ENCODE results near the gene ODC1. TPM values are rescaled to one million over a fixed set of nuclear protein-coding genes. Genes with fewer than 3 reads are reported as not detected.

The ODC1 gene
- total and polyA plus RNA-seq, 2 of the 4 experiments (the other 2 are of a cell fraction), result 117 to 204 TPM

DNA sequence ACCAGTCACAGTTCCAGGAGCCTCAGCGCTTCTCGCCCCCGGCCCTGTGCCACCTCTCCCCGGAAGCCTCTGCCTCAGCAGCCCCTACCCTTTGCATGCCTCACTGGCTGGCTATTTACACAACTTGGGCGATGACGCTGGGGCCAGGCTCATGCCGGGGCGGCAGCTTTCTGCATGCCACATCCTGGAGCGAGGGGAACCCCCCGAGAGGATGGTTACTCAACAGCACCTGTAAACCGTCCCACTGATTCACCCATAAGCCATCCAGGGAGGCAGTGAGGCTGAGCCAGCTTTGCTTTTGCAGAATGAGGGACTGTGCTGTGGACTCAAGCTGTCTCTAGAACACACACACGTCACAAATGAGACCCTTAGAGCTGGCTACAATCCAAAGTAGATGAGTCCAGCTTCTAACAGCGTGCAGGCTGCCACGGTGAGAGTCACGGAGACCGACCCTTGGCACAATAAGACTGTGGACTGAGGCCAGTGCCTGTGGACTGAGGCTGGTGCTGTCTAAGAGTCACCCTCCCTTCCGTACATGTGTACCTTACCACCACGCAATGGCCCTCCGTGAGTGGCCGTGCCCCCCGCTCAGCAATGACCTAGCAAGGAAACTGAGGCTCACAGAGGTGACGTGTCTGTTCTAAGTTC is 45.6 kb upstream of the ODC1 start:
- Histone ChIP-seq H3K56ac (ENCODE audit: extremely low read depth, insufficient read depth, low read length) (no peak overlapping the region), H3K18ac (ENCODE audit: low read depth, low read length) (no peak overlapping the region), H3K4me1 (ENCODE audit: control insufficient read depth, insufficient read depth, low read length) (peaks cover 11% of the 10 kb centered on the region), H3K79me1 (ENCODE audit: low read depth in 1 of 2, low read length in 2 of 2) (no peaks in the 10 kb centered on the region), H2BK20ac (ENCODE audit: low read depth, low read length) (no peak overlapping the region), H2BK120ac (ENCODE audit: low read depth, low read length) (no peak overlapping the region), H3K4me3 (ENCODE audit: insufficient read depth, low read depth, low read length) (no peak overlapping the region), H4K8ac (ENCODE audit: low read depth in 2 of 2, low read length in 2 of 2) (no peak overlapping the region; a peak in 1 of 4 replicates), H3K36me3 (ENCODE audit: control insufficient read depth, insufficient read depth, low read length) (no peaks in the 10 kb centered on the region), H3K14ac (replicated peaks; ENCODE audit: low read depth, low read length) (no peak overlapping the region), H3K23ac (ENCODE audit: low read depth, low read length) (no peak overlapping the region), H3K9me1 (ENCODE audit: insufficient read depth, low read length) (peaks cover 6% of the 10 kb centered on the region; the same call in 1 of the 2 replicates), H4K91ac (ENCODE audit: insufficient read depth, low read depth, low read length) (no peak overlapping the region), H2AFZ (replicated peaks; ENCODE audit: low read length, poor library complexity) (peak overlapping the region; percentile 18), H2BK15ac (ENCODE audit: low read depth, low read length) (no peak overlapping the region), H4K5ac (ENCODE audit: low read depth, low read length) (no peak overlapping the region), H4K20me1 (ENCODE audit: insufficient read depth, low read length) (peaks cover 19% of the 10 kb centered on the region), H3K9ac (ENCODE audit: low read depth, low read length) (no peak overlapping the region), H3K27me3 (ENCODE audit: control insufficient read depth, insufficient read depth, low read length) (peaks cover 25% of the 10 kb centered on the region), H3K4me2 (ENCODE audit: low read depth, low read length) (peak overlapping the region; percentile 11; the same call in 1 of the 2 replicates), H2BK5ac (ENCODE audit: low read depth, low read length, poor library complexity, severe bottlenecking) (no peak overlapping the region), H2AK9ac (replicated peaks; ENCODE audit: low read depth, low read length, poor library complexity) (peak overlapping the region; percentile 67), H3K4ac (ENCODE audit: low read depth, low read length) (no peak overlapping the region), H2AK5ac (ENCODE audit: low read depth, low read length) (peak overlapping the region; percentile 67; the same call in 1 of the 2 replicates), H3K9me3 (ENCODE audit: control insufficient read depth, insufficient read depth, low read length) (peaks cover 3% of the 10 kb centered on the region), H3K27ac (ENCODE audit: insufficient read depth, low read length) (no peak overlapping the region)
- 20% methylated on average over 6 of the region's 22 CpGs; no CpG with 5 or more reads in 1 of the 2 experiments for WGBS, 2 experiments (ENCODE audit: extremely low coverage in 2 of 2, insufficient read length in 1 of 2)
- ChIA-PET POLR2A (ENCODE audit: unreplicated experiment) (no interaction called here), CTCF (no interaction called here)
- in situ Hi-C loops (cut with MboI; ENCODE audit: low sequenced_read_pairs) (no loop called here), dilution Hi-C loops (cut with HindIII; ENCODE audit: low sequenced_read_pairs, unreplicated experiment) (no loop called here), intact Hi-C loops (cut with micrococcal nuclease) (no loop called here)
- BruUV-seq (replicated peaks), result no TSS peak
- DNase-seq, result peak; percentile 95
- peak; percentile 78 for ATAC-seq (ENCODE audit: low read depth)
- TF ChIP-seq BHLHE40 (IDR thresholded peaks at IDR 0.05; ENCODE audit: low read depth, low read length) (peak; percentile 33; the same call in 1 of the 2 replicates), NFE2L2 (IDR thresholded peaks at IDR 0.05; ENCODE audit: low read depth, low read length) (no peak), CEBPB (IDR thresholded peaks at IDR 0.05; ENCODE audit: low read depth, low read length) (peak; percentile 95), MXI1 (IDR thresholded peaks at IDR 0.05; ENCODE audit: borderline replicate concordance, low read depth, low read length) (no peak), RAD21 (IDR thresholded peaks at IDR 0.05; ENCODE audit: low read length) (no peak; the same call in none of the 2 replicates), CHD1 (IDR thresholded peaks at IDR 0.05; ENCODE audit: low read depth, low read length) (no peak), RCOR1 (IDR thresholded peaks at IDR 0.05; ENCODE audit: insufficient replicate concordance, low read length) (peak; percentile 94), SMC3 (IDR thresholded peaks at IDR 0.05; ENCODE audit: low read depth, low read length) (no peak), MAZ (IDR thresholded peaks at IDR 0.05; ENCODE audit: borderline replicate concordance, low read depth, low read length) (peak; percentile 92), FOS (IDR thresholded peaks at IDR 0.05; ENCODE audit: low read depth, low read length) (peak; percentile 87), RFX5 (IDR thresholded peaks at IDR 0.05; ENCODE audit: low read depth, low read length) (no peak), POLR2A (IDR thresholded peaks at IDR 0.05; ENCODE audit: low read depth, low read length) (no peak; the same call in 1 of the 2 replicates)
- TF ChIP-seq, protein P1, sequence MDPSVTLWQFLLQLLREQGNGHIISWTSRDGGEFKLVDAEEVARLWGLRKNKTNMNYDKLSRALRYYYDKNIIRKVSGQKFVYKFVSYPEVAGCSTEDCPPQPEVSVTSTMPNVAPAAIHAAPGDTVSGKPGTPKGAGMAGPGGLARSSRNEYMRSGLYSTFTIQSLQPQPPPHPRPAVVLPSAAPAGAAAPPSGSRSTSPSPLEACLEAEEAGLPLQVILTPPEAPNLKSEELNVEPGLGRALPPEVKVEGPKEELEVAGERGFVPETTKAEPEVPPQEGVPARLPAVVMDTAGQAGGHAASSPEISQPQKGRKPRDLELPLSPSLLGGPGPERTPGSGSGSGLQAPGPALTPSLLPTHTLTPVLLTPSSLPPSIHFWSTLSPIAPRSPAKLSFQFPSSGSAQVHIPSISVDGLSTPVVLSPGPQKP (IDR thresholded peaks at IDR 0.05; ENCODE audit: borderline replicate concordance, low read depth, low read length), result no peak
- TF ChIP-seq, protein P2, sequence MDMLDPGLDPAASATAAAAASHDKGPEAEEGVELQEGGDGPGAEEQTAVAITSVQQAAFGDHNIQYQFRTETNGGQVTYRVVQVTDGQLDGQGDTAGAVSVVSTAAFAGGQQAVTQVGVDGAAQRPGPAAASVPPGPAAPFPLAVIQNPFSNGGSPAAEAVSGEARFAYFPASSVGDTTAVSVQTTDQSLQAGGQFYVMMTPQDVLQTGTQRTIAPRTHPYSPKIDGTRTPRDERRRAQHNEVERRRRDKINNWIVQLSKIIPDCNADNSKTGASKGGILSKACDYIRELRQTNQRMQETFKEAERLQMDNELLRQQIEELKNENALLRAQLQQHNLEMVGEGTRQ (IDR thresholded peaks at IDR 0.05; ENCODE audit: low read depth, low read length), result no peak
- TF ChIP-seq, protein P3, sequence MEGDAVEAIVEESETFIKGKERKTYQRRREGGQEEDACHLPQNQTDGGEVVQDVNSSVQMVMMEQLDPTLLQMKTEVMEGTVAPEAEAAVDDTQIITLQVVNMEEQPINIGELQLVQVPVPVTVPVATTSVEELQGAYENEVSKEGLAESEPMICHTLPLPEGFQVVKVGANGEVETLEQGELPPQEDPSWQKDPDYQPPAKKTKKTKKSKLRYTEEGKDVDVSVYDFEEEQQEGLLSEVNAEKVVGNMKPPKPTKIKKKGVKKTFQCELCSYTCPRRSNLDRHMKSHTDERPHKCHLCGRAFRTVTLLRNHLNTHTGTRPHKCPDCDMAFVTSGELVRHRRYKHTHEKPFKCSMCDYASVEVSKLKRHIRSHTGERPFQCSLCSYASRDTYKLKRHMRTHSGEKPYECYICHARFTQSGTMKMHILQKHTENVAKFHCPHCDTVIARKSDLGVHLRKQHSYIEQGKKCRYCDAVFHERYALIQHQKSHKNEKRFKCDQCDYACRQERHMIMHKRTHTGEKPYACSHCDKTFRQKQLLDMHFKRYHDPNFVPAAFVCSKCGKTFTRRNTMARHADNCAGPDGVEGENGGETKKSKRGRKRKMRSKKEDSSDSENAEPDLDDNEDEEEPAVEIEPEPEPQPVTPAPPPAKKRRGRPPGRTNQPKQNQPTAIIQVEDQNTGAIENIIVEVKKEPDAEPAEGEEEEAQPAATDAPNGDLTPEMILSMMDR (conservative IDR thresholded peaks at IDR 0.05; ENCODE audit: low read depth, low read length), result no peak

Measured in IMR-90 (cell line).